Measurements from ENCODE around the gene OXNAD1.

- TF ChIP-seq EP300 (IDR thresholded peaks at IDR 0.05; ENCODE audit: borderline replicate concordance), result no peak
- TF ChIP-seq REST (IDR thresholded peaks at IDR 0.05; ENCODE audit: low read depth), result no peak
- TF ChIP-seq USF1 (IDR thresholded peaks at IDR 0.05), result no peak
- TF ChIP-seq TAF1 (IDR thresholded peaks at IDR 0.05; ENCODE audit: low read depth), result no peak
- TF ChIP-seq RAD21 (IDR thresholded peaks at IDR 0.05; ENCODE audit: low read depth), result no peak
- TF ChIP-seq EGR1 (IDR thresholded peaks at IDR 0.05), result no peak
Observed at GRCh38 chr3:16255326-16255725, 9.7 kb upstream of the OXNAD1 start.

All from Ishikawa (cell line).